Body of pancreas (tissue), 4 donors: Measurements from ENCODE around the gene OR2T29.

Source experiments
- CTCF ChIP-seq, 7 experiments: fragments of 450-650 bp in 4 of 7; fragments of 200-600 bp in 3 of 7; sonication (generic) in 3 of 7; IDR thresholded peaks; one replicate each; pipeline ENCODE4 v1.5.1; 2016 to 2019; ENCODE audit warnings: antibody characterized with exemption in 7 of 7
- POLR2A ChIP-seq, 3 donors: fragments of 450-650 bp; IDR thresholded peaks; one replicate each; pipeline ENCODE4 v1.6.1; 2016; ENCODE audit warnings: antibody characterized with exemption in 3 of 3, mild to moderate bottlenecking in 2 of 3

- no peak for TF ChIP-seq POLR2A (IDR thresholded peaks at IDR 0.05)
- TF ChIP-seq CTCF (IDR thresholded peaks at IDR 0.05) = no peak
These were observed 47.7 kb upstream of the OR2T29 start for GRCh38 chr1:248610301-248610700.
